GM20000 (cell line): Measurements from ENCODE around the gene TBC1D2.

Source experiments
- DNase-seq: peaks from one replicate; pipeline ENCODE4 v3.0.0; 2012; ENCODE audit warnings: low spot score
- TF ChIP-seq, protein P1 (sequence below): IDR thresholded peaks from 2 replicates; pipeline ENCODE4 v1.5.1; 2012; ENCODE audit warnings: mild to moderate bottlenecking, control low read depth; ENCODE audit errors: extremely low read depth, missing control alignments

Gene TBC1D2

GRCh38 chr9:98222885-98223691 lies 32.4 kb downstream of the TBC1D2 start:
- no peak for DNase-seq
- TF ChIP-seq, protein P1, sequence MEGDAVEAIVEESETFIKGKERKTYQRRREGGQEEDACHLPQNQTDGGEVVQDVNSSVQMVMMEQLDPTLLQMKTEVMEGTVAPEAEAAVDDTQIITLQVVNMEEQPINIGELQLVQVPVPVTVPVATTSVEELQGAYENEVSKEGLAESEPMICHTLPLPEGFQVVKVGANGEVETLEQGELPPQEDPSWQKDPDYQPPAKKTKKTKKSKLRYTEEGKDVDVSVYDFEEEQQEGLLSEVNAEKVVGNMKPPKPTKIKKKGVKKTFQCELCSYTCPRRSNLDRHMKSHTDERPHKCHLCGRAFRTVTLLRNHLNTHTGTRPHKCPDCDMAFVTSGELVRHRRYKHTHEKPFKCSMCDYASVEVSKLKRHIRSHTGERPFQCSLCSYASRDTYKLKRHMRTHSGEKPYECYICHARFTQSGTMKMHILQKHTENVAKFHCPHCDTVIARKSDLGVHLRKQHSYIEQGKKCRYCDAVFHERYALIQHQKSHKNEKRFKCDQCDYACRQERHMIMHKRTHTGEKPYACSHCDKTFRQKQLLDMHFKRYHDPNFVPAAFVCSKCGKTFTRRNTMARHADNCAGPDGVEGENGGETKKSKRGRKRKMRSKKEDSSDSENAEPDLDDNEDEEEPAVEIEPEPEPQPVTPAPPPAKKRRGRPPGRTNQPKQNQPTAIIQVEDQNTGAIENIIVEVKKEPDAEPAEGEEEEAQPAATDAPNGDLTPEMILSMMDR = no peak

DNA sequence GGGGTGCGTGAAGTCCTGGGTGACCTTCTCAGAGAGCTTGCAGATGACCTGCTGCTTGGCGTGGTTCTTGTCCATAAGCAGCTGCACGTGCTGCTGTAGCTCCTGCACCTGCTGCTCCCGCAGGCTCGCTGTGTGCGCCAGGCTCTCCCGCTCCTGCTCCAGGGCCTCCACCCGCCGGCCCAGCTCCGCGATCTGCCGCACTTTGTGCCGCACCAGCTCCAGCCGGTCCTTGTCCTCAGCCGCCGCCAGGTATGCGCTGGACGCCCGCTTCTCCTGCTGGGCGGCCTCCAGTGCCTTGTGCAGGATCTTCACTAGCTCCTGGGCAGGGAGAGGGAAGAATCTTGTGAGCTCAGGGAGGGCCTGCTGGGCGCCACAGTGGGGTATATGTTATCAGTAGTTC lies 34.5 kb downstream of the TBC1D2 start:
- no peak for DNase-seq
- TF ChIP-seq, protein P1 = no peak

DNA sequence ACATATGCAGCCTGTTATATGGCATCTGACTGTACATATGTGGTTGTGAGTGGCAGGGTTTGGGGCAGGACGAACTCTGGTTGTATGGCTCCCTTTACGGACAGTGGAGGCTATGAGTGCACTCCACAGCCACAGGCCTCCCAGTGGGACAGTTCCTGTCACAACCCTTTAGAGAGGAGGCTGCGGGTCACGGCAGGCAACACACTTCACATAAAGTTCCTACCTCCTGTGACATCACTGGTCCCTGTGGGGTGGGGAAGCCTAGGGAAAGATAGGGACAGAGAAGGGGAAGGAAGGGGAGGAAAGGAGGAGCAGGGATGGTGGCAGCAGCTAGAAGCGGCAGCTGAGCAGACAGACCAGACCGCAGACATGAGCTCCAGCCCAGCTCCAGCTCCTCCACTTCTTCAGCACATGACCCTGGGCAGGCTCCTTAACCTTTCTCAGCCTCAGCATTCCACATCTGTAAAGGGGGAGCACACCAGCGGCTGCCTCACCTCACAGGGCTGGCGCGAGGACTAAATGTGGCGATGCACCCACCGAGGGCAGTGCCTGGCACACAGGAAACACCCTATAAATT lies 35.6 kb downstream of the TBC1D2 start:
- DNase-seq = no peak

GRCh38 chr9:98219364-98219716 lies 36.1 kb downstream of the TBC1D2 start:
- DNase-seq = no peak
- TF ChIP-seq, protein P1 = no peak

More for the DNA sequence above, 35.6 kb downstream of the TBC1D2 start:
- TF ChIP-seq, protein P1 = no peak

GRCh38 chr9:98218562-98219363 lies 36.7 kb downstream of the TBC1D2 start:
- TF ChIP-seq, protein P1 = no peak
- DNase-seq = no peak

DNA sequence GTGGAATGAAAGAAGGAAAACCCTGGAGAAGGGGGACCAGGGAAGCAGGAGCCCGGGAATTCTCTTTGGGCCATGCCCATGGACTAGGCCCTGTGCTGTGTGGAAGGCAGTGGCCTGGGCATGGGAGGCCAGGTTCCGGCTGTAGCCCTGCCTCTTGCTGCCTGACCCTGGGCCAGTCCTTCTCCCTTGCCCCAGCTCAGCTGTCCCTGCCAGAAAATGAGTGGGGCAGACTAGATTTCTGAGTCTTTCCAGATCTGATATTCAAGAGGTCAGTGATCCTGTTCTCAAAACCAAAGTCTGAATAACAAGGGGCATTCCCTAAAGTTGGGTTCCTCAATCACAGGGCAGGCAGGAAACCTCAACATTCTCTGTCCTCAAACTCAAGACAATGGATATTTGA lies 38.2 kb downstream of the TBC1D2 start:
- no peak for DNase-seq
- TF ChIP-seq, protein P1 = no peak

DNA sequence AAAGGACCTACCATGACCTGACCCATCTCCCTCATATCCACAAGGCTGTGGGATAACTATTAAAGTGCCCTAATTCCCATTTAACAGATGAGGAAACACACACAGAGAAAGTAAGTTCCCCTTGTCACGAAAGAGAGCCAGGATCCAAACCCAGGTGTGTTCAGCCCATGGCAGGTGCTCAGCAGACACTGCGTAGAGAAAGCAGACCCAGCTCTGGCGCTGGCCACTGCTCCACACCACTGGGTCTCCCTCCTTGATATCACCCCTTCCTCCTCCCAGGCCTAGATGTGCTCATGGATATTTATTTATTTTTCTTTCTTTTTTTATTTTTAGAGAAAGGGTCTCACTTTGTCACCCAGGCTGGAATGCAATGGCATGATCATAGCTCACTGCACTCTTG lies 39.1 kb downstream of the TBC1D2 start:
- TF ChIP-seq, protein P1 = no peak
- no peak for DNase-seq
